HG03196 (cell line): Measurements from ENCODE around the gene DOCK8.

Source experiments
- ATAC-seq: cut with Tn5 transposase; IDR thresholded peaks from one replicate; pipeline ENCODE4 v1.9.1; 2021; ENCODE audit not compliant: unreplicated experiment

The DOCK8 gene

GRCh38 chr9:304106-304505, 89.4 kb downstream of the DOCK8 start:
- no peak for ATAC-seq

- ATAC-seq, result no peak
Observed at GRCh38 chr9:304519-305185, 90.0 kb downstream of the DOCK8 start.

- ATAC-seq, result no peak
Observed at GRCh38 chr9:306907-307306, 92.2 kb downstream of the DOCK8 start.

GRCh38 chr9:311841-312240, 97.2 kb downstream of the DOCK8 start:
- ATAC-seq, result no peak

GRCh38 chr9:312596-313320, 98.1 kb downstream of the DOCK8 start:
- ATAC-seq, result no peak

- no peak for ATAC-seq
Observed at GRCh38 chr9:316382-316965, 101.8 kb downstream of the DOCK8 start.

GRCh38 chr9:318646-319045, 104.0 kb downstream of the DOCK8 start:
- no peak for ATAC-seq

- no peak for ATAC-seq
Observed at GRCh38 chr9:324971-325370, 110.3 kb downstream of the DOCK8 start.

GRCh38 chr9:326667-327066, 112.0 kb downstream of the DOCK8 start:
- no peak for ATAC-seq

- ATAC-seq, result no peak
Observed at GRCh38 chr9:328453-328852, 113.8 kb downstream of the DOCK8 start.

- ATAC-seq, result no peak
Observed at GRCh38 chr9:331197-331596, 116.5 kb downstream of the DOCK8 start.

GRCh38 chr9:335373-335772, 120.7 kb downstream of the DOCK8 start:
- no peak for ATAC-seq

GRCh38 chr9:336039-336438, 121.4 kb downstream of the DOCK8 start:
- no peak for ATAC-seq

- no peak for ATAC-seq
Observed at GRCh38 chr9:338602-339001, 123.9 kb downstream of the DOCK8 start.

GRCh38 chr9:341634-342421, 127.2 kb downstream of the DOCK8 start:
- ATAC-seq, result no peak

GRCh38 chr9:343773-344172, 129.1 kb downstream of the DOCK8 start:
- no peak for ATAC-seq

GRCh38 chr9:346111-346571, 131.5 kb downstream of the DOCK8 start:
- no peak for ATAC-seq

- ATAC-seq, result no peak
Observed at GRCh38 chr9:347667-348292, 133.1 kb downstream of the DOCK8 start.

GRCh38 chr9:350384-350783, 135.7 kb downstream of the DOCK8 start:
- ATAC-seq, result no peak

GRCh38 chr9:351916-352315, 137.3 kb downstream of the DOCK8 start:
- no peak for ATAC-seq

GRCh38 chr9:353077-353476, 138.4 kb downstream of the DOCK8 start:
- no peak for ATAC-seq
